GM19328 (cell line): ENCODE data around the gene PPM1H.
"Not testable (repeated sequence)": the region's sequence is repeated elsewhere in the genome, so short reads cannot be mapped to it uniquely, and the experiment has no call there.

Experiments
- ATAC-seq: cut with Tn5 transposase; IDR thresholded peaks from one replicate; pipeline ENCODE4 v1.9.1; 2021; ENCODE audit warnings: mild to moderate bottlenecking, moderate library complexity; ENCODE audit not compliant: unreplicated experiment

PPM1H gene

DNA sequence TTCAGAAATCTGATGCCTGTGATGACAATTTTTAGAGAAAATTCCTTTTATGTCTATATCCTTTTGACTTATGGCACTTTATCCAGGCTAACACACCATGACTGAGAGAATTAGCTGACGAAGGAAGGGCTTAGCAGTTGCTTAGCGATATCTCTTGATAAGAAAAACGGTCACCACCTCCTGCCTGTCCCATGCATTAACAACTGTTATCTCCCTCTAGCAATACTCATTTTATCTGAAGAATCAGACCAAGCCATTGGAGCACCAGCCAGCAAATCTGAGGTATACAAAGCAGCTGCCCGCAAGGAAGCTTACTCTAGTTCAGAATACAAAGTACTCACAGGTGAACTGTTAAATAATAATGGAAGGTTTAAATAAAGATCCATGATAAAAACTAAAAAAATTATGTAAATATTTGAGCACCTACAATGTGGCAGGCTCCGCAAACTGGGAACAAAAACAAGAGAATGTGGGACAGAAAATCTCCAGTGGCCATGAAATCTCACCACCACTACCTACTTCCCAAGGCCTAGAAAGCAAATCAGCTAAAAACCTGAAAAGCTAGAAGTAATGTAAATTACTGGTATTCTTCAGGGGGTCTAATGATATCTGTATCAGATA lies 24.3 kb downstream of the PPM1H start:
- ATAC-seq, result no peak

GRCh38 chr12:62909340-62909739 lies 25.6 kb downstream of the PPM1H start:
- no peak for ATAC-seq

- no peak for ATAC-seq
Measured at GRCh38 chr12:62908674-62909073, 26.3 kb downstream of the PPM1H start.

- no peak for ATAC-seq
Measured at GRCh38 chr12:62907561-62907960, 27.4 kb downstream of the PPM1H start.

DNA sequence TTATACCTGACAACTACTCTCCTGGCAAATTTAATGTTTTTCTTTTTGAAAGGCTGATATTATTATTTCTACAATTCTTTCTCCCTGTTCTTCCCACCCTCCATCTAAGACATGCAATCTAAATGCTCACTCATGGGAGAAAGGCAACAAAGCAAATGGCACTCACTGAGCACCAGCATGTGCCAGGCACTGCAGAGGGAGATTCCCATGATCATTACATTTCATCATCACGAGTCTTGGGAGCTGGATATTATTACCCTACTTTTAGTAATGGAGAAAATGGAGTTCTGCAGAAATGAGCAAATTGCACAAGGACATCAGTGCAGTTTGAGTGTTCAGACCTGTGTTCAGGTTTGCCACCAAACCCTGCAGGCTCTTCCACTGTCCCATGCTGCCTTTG lies 27.9 kb downstream of the PPM1H start:
- no peak for ATAC-seq

GRCh38 chr12:62903151-62903550 lies 31.8 kb downstream of the PPM1H start:
- ATAC-seq, result no peak

DNA sequence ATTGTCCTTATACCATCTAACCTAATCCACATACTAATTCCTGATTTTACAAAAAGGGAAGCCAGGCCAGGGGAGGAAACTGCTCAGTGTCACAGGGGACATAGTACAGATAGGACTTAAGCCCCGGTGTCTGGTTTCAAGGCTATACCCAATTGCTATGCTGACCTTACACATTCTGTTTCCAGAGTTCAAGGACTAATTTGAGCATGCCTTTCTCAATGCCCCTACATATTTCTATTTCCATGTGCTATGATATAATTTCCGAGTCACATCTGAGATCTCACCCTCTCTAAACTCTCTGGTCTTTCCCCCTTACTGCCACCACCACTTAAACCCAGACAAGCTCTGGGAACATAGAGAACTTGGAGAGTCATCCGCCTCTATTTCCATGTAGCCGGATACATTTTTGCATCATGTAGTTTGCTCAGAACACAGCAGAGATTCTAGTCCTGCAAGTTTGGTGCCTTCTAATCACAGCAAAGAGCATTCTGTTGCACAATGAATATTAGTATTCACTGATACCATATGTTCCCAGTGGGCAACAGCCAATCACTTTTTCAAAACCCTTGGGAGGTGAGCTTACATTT lies 34.2 kb downstream of the PPM1H start:
- no peak for ATAC-seq

GRCh38 chr12:62899568-62900390 lies 35.2 kb downstream of the PPM1H start:
- no peak for ATAC-seq

DNA sequence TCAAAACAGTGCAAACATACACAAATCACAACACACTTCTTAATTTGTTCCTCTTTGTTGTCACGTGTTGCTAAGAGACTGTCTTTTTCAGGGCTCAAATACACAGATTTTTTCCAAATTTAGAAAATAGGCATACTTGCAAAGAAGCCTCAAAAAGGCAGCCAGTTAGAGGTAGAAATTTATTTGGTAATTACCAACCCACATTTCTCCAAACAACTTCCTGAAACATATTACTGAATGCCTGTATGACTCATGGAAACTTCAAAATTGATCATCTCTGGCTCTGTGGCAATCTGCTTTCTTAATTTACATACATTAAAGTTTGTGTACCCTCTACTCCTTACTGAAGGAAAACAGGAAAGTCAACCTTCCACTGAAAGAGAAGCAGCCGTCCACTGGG lies 36.4 kb downstream of the PPM1H start:
- no peak for ATAC-seq

GRCh38 chr12:62895351-62895877 lies 39.5 kb downstream of the PPM1H start:
- no peak for ATAC-seq

DNA sequence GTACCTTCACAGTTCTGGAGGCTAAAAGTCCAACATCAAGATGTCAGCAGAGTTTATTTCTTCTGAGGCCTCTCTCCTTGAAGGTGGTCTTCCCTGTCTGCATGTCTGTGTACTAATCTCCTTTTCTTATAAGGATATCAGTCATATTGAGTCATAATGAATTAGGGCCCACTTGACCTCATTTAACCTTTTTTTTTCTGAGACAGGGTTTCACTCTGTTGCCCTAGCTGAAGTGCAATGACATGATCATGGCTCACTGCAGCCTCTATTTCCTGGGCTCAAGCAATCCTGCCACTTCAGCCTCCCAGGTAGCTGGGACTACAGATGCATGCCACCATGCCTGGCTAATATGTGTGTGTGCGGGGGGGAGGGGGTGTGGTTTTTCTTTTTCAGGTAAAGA lies 41.7 kb downstream of the PPM1H start:
- no peak for ATAC-seq

- ATAC-seq, result no peak
Measured at GRCh38 chr12:62891805-62892549, 43.0 kb downstream of the PPM1H start.

GRCh38 chr12:62888454-62889110 lies 46.4 kb downstream of the PPM1H start:
- ATAC-seq, result no peak

DNA sequence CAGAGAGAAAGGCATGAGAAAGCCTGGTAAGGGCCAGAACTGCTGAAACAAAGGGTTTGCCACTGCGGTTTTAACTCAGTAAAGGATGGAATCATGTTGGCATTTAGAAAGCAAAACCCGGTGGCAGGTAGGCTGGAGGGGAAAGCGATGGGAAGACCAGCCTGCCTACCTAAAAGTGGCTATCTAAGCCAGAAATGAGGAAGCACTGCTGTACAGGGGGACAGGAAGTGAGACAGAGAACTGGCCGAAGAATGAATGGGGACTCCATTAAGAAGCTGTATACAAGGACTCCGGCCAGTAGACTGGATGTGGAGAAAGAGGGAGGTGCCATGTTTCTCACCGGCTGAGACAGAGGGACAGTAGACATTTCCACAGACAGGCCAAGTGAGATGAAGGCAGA lies 48.2 kb downstream of the PPM1H start:
- ATAC-seq, result no peak

- ATAC-seq, result no peak
Measured at GRCh38 chr12:62885242-62885641, 49.7 kb downstream of the PPM1H start.

DNA sequence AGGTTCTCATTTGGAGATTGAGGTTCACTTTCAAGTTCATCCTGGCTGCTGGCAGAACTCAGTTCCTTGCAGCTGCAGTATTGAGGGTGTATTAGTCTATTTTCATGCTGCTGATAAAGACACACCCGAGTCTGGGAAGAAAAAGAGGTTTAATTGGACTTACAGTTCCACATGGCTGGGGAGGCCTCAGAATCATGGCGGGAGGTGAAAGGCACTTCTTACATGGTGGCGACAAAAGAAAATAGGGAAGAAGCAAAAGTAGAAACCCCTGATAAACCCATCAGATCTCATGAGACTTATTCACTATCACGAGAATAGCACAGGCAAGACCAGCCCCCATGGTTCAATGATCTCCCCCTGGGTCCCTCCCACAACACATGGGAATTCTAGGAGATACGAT lies 50.1 kb downstream of the PPM1H start:
- ATAC-seq, result not testable (repeated sequence)

DNA sequence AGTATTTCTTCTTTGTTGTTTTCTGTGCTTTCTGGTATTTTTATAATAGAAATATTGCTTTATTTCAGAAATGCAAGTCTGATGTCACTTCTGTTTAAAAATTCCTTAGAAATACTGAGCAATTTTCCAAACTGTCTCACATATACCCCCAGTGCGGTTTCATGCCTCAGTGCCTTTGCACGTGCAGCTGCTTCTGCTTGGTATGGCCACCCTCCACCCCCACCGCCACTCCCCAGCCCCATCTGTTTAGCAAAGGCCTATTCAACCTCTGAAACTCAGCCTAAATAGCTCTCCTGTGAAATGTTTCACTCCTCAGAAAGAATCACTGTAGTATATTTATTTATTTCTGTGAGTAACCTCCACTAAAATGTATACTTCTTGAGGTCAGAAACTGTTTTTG lies 52.3 kb downstream of the PPM1H start:
- no peak for ATAC-seq

DNA sequence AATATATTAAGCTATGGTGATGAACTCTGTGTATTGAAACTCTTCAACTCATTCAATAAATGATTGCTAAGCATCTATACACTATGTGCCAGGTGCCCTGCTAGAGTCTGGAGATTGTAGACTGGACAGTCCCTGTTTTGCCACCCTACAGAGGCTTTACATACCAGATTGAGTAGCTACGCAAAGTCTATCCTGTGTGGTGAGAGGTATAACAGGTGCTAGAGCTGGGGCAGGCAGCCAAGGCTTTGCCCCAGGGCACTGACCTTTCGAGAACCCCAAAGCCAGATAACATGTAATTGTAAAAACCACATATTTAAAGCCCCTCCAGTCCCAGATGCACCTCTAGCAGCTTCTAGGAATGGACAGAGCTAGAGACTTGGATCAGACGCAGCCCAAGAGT lies 52.8 kb downstream of the PPM1H start:
- no peak for ATAC-seq

DNA sequence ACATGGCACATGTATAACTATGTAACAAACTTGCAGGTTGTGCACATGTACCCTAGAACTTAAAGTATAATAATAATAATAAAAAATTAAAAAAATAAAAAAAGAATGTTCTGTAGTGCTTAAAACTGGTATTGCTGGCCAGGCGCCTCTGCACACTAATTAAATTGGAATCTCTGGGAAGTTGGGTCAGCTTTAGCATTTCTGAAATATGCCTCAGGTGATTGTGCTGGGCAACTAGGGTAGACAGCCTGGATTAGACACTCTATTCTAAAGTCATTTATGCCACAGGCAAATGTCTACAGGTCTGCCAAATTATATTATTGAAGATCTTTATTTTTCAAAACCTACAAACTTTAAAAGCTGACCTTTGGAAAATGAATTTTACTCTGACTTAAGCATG lies 55.3 kb downstream of the PPM1H start:
- no peak for ATAC-seq

DNA sequence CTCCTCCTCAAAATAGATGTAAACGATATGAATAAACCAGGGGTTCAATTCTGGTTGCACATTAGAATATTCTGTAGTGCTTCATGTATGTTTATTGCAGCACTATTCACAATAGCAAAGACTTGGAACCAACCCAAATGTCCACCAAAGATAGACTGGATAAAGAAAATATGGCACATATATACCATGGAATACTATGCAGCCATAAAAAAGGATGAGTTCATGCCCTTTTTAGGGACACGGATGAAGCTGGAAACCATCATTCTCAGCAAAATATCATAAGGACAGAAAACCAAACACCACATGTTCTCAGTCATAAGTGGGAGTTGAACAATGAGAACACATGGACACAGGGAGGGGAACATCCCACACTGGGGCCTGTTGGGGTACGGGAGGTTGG lies 55.7 kb downstream of the PPM1H start:
- not testable (repeated sequence) for ATAC-seq

DNA sequence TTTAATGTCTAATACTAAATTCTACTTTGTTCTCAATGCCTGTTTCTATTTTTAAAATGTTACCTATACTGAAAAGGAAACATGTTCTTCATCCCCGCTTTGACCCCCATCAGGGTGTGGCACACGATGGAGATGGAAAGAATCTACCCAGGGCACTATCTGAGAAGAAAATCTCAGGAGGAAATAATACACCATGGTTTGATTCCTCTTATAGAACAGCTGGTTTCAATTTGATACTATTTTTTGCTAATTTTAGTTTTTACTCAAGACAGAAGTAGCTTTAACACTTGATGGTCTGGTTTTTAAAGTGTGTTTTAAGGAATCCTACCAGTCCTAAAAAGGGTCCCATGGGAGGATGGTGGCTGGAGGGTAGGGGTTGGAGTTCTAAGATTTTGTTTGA lies 56.7 kb downstream of the PPM1H start:
- ATAC-seq, result no peak
